GM18861 (cell line): ENCODE data around the gene SLC25A41.
A peak's percentile ranks its signal among the peaks of the same experiment; 100 is the strongest.

ENCODE experiments used
- ATAC-seq: cut with Tn5 transposase; IDR thresholded peaks from one replicate; pipeline ENCODE4 v1.9.1; 2021; ENCODE audit not compliant: unreplicated experiment

Gene SLC25A41

GRCh38 chr19:6433663-6434062, at the start of gene SLC25A41:
Gene SLC25A41 (minus strand): TSS chr19:6433763. CDS start chr19:6433693, 70 bp downstream.
- ATAC-seq: no peak

- ATAC-seq: no peak
Observed at GRCh38 chr19:6483235-6483634, 49.7 kb upstream of the SLC25A41 start.

DNA sequence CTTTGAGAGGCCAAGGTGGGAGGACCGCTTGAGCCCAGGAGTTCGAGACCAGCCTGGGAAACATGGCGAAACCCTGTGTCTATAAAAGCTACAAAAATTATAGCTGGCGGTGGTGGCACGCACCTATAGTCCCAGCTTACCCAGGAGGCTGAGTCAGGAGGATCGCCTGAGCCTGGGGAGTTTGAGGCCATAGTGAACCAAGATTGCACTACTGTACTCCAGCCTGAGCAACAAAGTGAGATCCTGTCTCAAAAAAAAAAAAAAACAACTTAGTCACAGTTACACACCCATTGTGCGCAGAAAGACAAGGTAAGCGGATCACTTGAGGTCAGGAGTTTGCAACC, 48.8 kb upstream of the SLC25A41 start:
- ATAC-seq: no peak

GRCh38 chr19:6481541-6482342, 48.2 kb upstream of the SLC25A41 start, which contains the start of gene DENND1C:
Gene DENND1C (minus strand): TSS chr19:6481787. CDS start chr19:6481695, 92 bp downstream.
- peak; percentile 57 for ATAC-seq

GRCh38 chr19:6480848-6481415, 47.4 kb upstream of the SLC25A41 start:
- no peak for ATAC-seq

DNA sequence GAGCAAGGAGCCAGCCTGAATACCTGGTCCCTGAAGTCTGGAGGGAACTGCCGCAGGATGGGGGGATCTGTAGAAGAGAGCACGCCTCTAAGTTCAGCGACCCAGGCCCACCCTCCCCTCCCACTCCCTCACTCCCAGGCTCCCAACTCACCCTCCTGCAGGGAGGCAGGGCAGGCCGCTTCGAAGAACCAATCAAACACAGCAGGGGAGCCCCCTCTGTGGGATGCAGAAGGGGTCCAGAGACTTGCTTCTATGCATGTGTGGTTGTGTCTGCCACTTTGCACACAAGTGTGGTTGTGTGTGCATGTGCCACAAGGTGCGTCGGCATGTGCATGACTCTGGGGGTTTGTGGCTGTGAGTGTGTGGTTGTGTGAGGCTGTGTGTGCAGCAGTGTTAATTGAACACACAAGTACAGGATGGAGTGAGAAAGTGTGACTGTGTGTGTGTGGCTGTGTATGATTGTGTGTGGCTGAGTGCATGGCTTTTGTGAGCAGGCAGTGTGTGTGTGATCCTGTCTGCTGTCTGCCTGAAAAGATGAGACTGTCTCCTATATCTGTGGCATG, 46.4 kb upstream of the SLC25A41 start:
- no peak for ATAC-seq

- no peak for ATAC-seq
Observed at GRCh38 chr19:6478815-6479214, 45.3 kb upstream of the SLC25A41 start.

GRCh38 chr19:6476896-6477431, 43.4 kb upstream of the SLC25A41 start:
- ATAC-seq: no peak

DNA sequence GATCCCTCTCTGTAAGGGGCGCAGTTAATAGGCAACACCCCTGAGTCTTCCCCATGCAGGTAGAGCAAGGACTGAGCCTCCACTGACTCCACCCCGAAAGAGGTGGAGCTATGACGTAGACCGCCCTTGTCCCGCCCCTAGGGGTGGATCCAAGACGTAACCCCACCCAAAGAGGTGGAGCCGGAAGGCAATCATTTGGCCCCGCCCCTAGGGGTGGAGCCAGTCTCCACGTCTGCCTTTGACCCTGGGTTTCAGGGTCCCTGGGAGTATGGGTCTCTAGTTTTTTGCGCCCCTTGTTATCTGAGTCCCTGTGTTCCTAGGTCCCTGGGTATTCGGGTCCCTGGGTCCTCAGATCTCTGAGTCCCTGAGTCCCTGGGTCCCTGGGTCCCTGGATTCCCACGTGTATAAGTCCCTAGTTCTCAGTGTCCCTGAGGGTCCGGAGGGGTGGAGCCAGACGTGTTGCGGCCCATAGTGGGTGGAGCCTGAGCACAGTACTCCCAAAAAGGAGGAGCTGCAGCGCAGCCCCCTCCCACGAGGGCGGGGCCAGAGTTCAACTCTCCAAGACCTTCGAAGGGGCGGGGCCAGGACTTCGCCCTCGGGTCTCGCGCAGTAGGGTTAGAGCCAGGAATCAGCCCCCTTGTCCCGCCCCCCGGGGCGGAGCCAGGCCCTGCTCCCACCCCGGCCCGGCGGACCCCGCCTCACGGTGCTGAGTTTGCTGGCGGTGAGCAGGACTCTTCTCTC, 42.8 kb upstream of the SLC25A41 start:
- ATAC-seq: no peak

DNA sequence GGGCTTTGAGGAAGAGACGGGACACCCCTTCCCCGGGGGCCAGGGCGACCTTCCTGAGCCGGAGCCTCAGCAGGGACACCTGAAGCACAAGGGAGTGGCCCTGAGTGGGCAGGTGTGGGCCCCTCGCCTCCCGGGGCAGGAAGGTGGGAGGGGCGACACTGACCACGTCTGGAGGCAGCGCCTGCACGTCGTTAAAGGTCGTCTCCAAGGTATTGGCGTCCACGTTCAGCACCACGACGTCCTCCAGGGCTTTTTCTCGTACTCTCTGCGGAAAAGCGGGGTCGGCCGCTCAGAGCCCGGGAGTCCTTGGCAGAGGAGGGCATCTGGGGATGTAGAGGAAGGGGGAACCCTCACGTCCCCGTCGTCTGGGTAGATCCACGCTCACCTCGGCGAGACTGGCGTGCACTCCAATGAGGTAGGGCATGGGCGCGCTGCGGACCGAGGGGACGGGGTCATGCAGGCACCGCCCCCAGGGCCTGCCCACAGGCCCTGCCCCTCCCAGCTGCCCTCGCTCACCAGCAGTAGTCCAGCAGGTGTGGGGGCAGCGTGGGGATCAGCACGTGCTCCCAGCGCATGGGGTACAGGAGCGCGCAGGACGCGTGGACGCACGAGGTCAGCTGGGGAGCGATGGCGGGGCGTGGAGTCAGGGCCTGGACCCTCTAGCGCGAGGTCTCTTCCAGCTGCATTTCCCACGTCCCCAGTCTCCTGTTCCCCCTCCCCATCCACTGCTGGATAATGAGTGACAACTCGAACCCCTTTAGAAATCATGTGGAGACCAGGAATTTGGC, 42.0 kb upstream of the SLC25A41 start:
- ATAC-seq: no peak

DNA sequence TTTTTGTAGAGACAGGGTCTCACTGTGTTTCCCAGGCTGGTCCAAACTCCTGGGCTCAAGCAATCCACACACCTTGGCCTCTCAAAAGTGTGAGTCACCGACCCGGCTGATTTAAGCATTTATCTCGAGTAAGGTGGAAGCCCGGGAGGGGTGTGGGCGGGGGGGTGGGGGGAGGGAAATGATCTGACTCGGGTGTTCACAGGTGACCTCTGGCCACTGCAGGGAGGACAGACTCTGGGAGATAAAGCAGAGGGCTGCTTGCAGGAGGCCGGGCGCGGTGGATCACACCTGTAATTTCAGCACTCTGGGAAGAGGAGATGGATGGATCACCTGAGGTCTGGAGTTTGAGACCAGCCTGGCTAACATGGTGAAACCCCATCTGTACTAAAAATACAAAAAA, 40.1 kb upstream of the SLC25A41 start:
- ATAC-seq: no peak

DNA sequence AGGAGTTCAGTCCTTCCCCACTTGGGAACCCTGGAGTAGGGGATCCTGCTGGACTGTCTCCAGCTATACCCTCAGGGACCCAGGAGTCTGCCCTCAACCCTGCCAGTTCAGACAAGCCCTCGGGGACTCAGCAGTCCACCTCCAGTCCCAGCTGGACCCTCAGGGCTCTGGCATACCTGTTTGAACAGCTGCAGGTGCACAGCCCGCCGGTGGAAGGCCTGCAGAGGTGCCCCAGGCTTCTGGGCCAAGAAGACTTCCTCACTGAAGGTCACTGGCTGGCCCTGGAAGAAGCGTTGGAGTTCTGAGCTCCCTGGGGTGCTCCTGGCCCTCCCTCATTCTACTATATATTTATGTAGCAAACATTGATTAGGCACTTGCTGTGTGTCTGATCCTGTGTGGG, 39.1 kb upstream of the SLC25A41 start:
- no peak for ATAC-seq

GRCh38 chr19:6471076-6471475, 37.5 kb upstream of the SLC25A41 start:
- ATAC-seq: no peak

DNA sequence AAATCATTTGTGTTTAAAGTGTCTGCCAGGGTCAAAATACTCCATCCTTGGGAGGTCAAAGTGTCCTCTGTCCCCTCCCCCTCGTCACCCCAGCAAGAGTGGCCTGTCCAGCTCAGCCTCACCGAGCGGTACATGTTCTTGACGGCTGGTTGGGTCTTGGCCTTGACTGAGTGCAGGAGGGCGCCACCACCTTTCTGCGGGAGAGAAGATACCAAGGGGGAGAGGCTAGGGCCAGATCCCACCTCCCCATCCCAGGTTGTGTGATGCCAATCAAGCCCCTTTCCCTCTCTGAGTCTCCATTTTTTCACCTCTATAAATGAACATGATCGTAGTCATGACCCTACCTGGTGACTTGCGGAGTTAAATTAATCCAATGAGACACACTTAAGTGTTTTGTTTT, 36.6 kb upstream of the SLC25A41 start:
- no peak for ATAC-seq

- ATAC-seq: no peak
Observed at GRCh38 chr19:6467384-6467783, 33.8 kb upstream of the SLC25A41 start.

DNA sequence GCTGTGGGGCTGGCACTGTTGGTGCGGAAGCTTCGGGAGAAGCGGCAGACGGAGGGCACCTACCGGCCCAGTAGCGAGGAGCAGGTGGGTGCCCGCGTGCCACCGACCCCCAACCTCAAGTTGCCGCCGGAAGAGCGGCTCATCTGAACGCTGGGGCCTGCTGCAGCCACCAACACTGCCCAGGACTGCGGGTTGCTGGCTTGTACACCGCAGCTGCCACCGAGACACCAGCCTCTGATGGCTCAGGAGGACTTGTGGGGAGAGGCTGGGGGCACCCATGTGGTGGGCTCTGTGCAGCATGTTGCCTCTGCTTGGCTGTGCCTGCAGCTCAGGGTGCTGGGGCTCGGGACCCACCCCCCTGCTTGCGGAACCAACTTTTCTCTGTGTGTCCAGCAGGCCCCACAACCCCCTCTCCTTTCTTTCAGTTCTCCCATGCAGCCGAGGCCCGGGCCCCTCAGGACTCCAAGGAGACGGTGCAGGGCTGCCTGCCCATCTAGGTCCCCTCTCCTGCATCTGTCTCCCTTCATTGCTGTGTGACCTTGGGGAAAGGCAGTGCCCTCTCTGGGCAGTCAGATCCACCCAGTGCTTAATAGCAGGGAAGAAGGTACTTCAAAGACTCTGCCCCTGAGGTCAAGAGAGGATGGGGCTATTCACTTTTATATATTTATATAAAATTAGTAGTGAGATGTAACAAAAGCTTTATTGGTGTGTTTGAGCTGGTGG, 33.1 kb upstream of the SLC25A41 start:
- no peak for ATAC-seq

DNA sequence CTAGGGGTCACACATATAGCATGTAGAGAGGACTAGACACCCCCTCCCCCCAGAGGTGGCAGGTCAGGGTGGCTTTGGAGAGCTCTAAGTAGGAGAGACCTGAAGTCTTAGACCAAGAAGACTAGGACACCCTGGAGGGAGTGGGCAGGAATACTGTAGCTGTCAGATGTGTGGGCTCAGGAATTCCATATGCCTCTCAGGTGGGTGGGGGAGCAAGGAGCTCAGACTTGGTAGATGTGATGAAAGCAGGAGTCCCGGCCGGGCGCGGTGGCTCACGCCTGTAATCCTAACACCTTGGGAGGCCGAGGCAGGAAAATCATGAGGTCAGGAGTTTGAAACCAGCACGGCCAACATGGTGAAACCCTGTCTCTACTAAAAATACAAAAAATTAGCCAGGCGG, 32.1 kb upstream of the SLC25A41 start:
- ATAC-seq: no peak

GRCh38 chr19:6465006-6465405, 31.4 kb upstream of the SLC25A41 start:
- ATAC-seq: no peak

GRCh38 chr19:6464070-6464873, 30.7 kb upstream of the SLC25A41 start, which contains the start of gene CRB3:
Gene CRB3 (plus strand): TSS chr19:6464271. CDS start chr19:6464702, 431 bp downstream.
- ATAC-seq: no peak
